ENCODE data around the gene CHPF.

GRCh38 chr2:219570924-219571310, 27.3 kb upstream of the CHPF start:
- no peak for TF ChIP-seq CTCF (IDR thresholded peaks at IDR 0.05 in 4 of 5, conservative IDR thresholded peaks at IDR 0.05 in 1 of 5)
- TF ChIP-seq POLR2A (IDR thresholded peaks at IDR 0.05): no peak

All from gastrocnemius medialis (tissue), 4 donors.